Activated B cell treated with CpG ODN at 0.5 μM for 24 hours (primary cell): ENCODE measurements around the gene CDHR2. TPM values are rescaled to one million over a fixed set of nuclear protein-coding genes. Genes with fewer than 3 reads are reported as not detected.

Source experiments
- ATAC-seq: fragments of 200-7000 bp; cut with Tn5 transposase; one replicate; pipeline ENCODE4 v1.10.0; 2021; ENCODE audit warnings: low read depth, mild to moderate bottlenecking, moderate library complexity
- CTCF ChIA-PET: fragments of 350-600 bp; sonication (Branson Sonifier 250); formaldehyde crosslinking; loops from one replicate; lab custom pipeline; 2021; ENCODE audit warnings: antibody characterized with exemption; lab: Charles Lee
- POLR2A ChIA-PET: fragments of 350-600 bp; sonication (Branson Sonifier 250); formaldehyde crosslinking; loops from one replicate; lab custom pipeline; 2021; ENCODE audit warnings: antibody characterized with exemption; lab: Charles Lee
- DNase-seq: peaks from one replicate; pipeline ENCODE4 v3.0.0; 2022
- H3K27ac Mint-ChIP-seq: one replicate; pipeline ENCODE4 v1.8.0; 2020; ENCODE audit warnings: mixed read lengths
- H3K27me3 Mint-ChIP-seq: one replicate; pipeline ENCODE4 v1.8.0; 2021; ENCODE audit warnings: mixed read lengths
- H3K36me3 Mint-ChIP-seq: one replicate; pipeline ENCODE4 v1.8.0; 2021; ENCODE audit warnings: low read depth, mixed read lengths
- H3K4me1 Mint-ChIP-seq: one replicate; pipeline ENCODE4 v1.8.0; 2021; ENCODE audit warnings: mixed read lengths
- H3K4me3 Mint-ChIP-seq: one replicate; pipeline ENCODE4 v1.8.0; 2020; ENCODE audit warnings: mild to moderate bottlenecking, mixed read lengths
- H3K9me3 Mint-ChIP-seq: one replicate; pipeline ENCODE4 v1.8.0; 2020; ENCODE audit warnings: mixed read lengths
- CTCF ChIP-seq: fragments of 200-600 bp; IDR thresholded peaks from one replicate; pipeline ENCODE4 v1.8.0; 2022; ENCODE audit warnings: antibody characterized with exemption, mild to moderate bottlenecking
- intact Hi-C: fragments of 100-400 bp; cut with micrococcal nuclease; formaldehyde crosslinking; loops from one replicate; pipeline ENCODE4 v1.15.1; 2024
- total RNA-seq: library from RNA; stranded (reverse); gene quantifications from 2 replicates; pipeline ENCODE4 v1.2.3, GENCODE V29; 2022

The CDHR2 gene
- total RNA-seq, 1 donor from 2014 or later, result 0.31 TPM

- CTCF ChIA-PET, result no interaction called here
- Mint-ChIP-seq H3K4me3 (no peak overlapping the region), H3K27ac (no peak overlapping the region), H3K36me3 (no peaks in the 10 kb centered on the region), H3K27me3 (peaks cover 58% of the 10 kb centered on the region), H3K4me1 (peaks cover 9% of the 10 kb centered on the region), H3K9me3 (no peaks in the 10 kb centered on the region)
- intact Hi-C loops, result loop anchor here (1.0 kb wide), 2 partner anchors 11 to 45 kb away; partner anchors contain the start of genes EIF4E1B and SNCB
- ATAC-seq, result no peak
- DNase-seq, result no peak
- TF ChIP-seq CTCF, result no peak
- POLR2A ChIA-PET, result no interaction called here
Observed at GRCh38 chr5:176619569-176620332, 70.6 kb downstream of the CDHR2 start.

- Mint-ChIP-seq H3K27me3 (peaks cover 55% of the 10 kb centered on the region), H3K9me3 (no peaks in the 10 kb centered on the region), H3K36me3 (no peaks in the 10 kb centered on the region), H3K4me3 (peak overlapping the region; percentile 71), H3K4me1 (peaks cover 9% of the 10 kb centered on the region), H3K27ac (no peak overlapping the region)
- intact Hi-C loops, result no loop called here
- CTCF ChIA-PET, result no interaction called here
- POLR2A ChIA-PET, result interaction anchor here (0.9 kb wide), 1 partner anchor 27 kb away, joined by 3 read pairs; the partner anchor contains the start of gene TSPAN17
- no peak for TF ChIP-seq CTCF
- no peak for DNase-seq
- no peak for ATAC-seq
Observed at GRCh38 chr5:176620333-176620981, 71.3 kb downstream of the CDHR2 start.

DNA sequence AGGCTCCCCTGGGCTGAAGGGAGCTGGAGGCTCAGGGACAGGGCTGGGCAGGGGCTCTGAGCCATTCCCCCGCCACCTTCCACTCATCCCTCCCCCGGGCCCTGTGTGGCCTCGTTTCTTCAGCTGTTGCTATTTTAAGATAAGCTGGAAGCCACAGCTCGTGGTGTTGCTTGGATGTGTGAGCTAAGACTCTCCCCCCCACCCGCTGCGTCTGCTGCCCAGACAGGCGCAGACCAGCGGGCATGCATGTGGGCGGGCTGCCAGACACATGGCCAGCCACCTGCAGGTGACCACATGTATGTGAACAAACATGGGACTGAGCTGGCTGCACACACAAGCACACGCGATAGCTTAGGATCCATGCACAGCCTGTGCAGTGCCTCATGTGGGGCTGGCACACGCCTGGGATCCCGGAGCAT lies 72.5 kb downstream of the CDHR2 start:
- H3K4me1 Mint-ChIP-seq, result peaks cover 9% of the 10 kb centered on the region
- intact Hi-C loops, result no loop called here
- H3K9me3 Mint-ChIP-seq, result no peaks in the 10 kb centered on the region

GRCh38 chr5:176624142-176624541 lies 75.0 kb downstream of the CDHR2 start:
- Mint-ChIP-seq H3K36me3 (no peaks in the 10 kb centered on the region), H3K4me1 (peaks cover 21% of the 10 kb centered on the region), H3K4me3 (no peak overlapping the region), H3K27me3 (peaks cover 47% of the 10 kb centered on the region), H3K9me3 (no peaks in the 10 kb centered on the region), H3K27ac (no peak overlapping the region)
- ATAC-seq, result no peak
- POLR2A ChIA-PET, result no interaction called here
- TF ChIP-seq CTCF, result no peak
- CTCF ChIA-PET, result interaction anchor here (1.4 kb wide), 1 partner anchor 23 kb away, joined by 3 read pairs; no protein-coding TSS in a partner anchor
- intact Hi-C loops, result no loop called here
- no peak for DNase-seq

More for the DNA sequence above, 72.5 kb downstream of the CDHR2 start:
- peaks cover 46% of the 10 kb centered on the region for H3K27me3 Mint-ChIP-seq
- H3K4me3 Mint-ChIP-seq, result no peak overlapping the region
- CTCF ChIA-PET, result interaction anchor here (1.1 to 1.4 kb wide), 2 partner anchors 9 to 39 kb away, joined by 3 to 4 read pairs; partner anchors contain the start of genes EIF4E1B and SNCB
- no peaks in the 10 kb centered on the region for H3K36me3 Mint-ChIP-seq
- no peak for TF ChIP-seq CTCF
- DNase-seq (no peak), ATAC-seq (no peak)
- H3K27ac Mint-ChIP-seq, result no peak overlapping the region
- POLR2A ChIA-PET, result interaction anchor here (0.9 to 1.0 kb wide), 3 partner anchors 26 to 85 kb away, joined by 3 to 4 read pairs (median 3); partner anchors contain the start of genes RNF44 and TSPAN17

DNA sequence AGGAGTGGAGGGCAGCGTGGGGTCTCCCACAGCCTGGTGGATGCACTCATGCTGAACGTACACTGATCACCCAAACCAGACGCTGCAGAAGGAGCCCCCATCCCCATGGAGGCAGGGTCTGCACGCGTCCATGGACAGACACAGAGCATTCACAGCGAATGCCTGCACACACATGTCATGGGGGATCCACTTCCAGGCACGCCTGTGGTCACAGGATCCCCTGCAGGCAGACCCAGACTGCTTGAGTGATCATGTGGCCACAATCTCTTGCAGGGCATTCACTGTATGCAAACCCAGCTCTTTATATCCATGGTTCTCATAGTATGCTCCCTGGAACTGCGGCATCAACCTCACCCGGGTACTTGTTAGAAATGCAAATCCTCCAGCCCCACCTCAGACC lies 75.8 kb downstream of the CDHR2 start:
- ChIA-PET POLR2A (no interaction called here), CTCF (no interaction called here)
- H3K27me3 Mint-ChIP-seq, result peaks cover 48% of the 10 kb centered on the region
- ATAC-seq (no peak), DNase-seq (no peak)
- intact Hi-C loops, result no loop called here
- H3K9me3 Mint-ChIP-seq, result no peaks in the 10 kb centered on the region
- no peak overlapping the region for H3K27ac Mint-ChIP-seq
- H3K4me1 Mint-ChIP-seq, result peaks cover 28% of the 10 kb centered on the region
- no peaks in the 10 kb centered on the region for H3K36me3 Mint-ChIP-seq
- H3K4me3 Mint-ChIP-seq, result no peak overlapping the region
- no peak for TF ChIP-seq CTCF
